IPS-18c (cell line): ENCODE data around the gene SKIDA1.

ENCODE experiments used
- H3K4me3 ChIP-seq: 2 replicates; pipeline ENCODE4 v1.7.0; 2013; ENCODE audit warnings: low read depth, mild to moderate bottlenecking, low read length, moderate library complexity; ENCODE audit not compliant: insufficient read depth
- H3K9me3 ChIP-seq: one replicate; pipeline ENCODE4 v1.6.1; 2013; ENCODE audit warnings: mild to moderate bottlenecking, low read length, moderate library complexity; ENCODE audit not compliant: control insufficient read depth, insufficient read depth

SKIDA1 gene

GRCh38 chr10:21510241-21511094 is 15.0 kb downstream of the SKIDA1 start:
- no peaks in the 10 kb centered on the region for H3K9me3 ChIP-seq
- peak overlapping the region; percentile 51 for H3K4me3 ChIP-seq

GRCh38 chr10:21509341-21510240 is 15.9 kb downstream of the SKIDA1 start:
- H3K9me3 ChIP-seq, result no peaks in the 10 kb centered on the region
- H3K4me3 ChIP-seq, result peak overlapping the region; percentile 51

GRCh38 chr10:21508706-21509331 is 16.7 kb downstream of the SKIDA1 start:
- Histone ChIP-seq H3K4me3 (peak overlapping the region; percentile 51), H3K9me3 (no peaks in the 10 kb centered on the region)

GRCh38 chr10:21507150-21507549 is 18.3 kb downstream of the SKIDA1 start:
- Histone ChIP-seq H3K9me3 (no peaks in the 10 kb centered on the region), H3K4me3 (peak overlapping the region; percentile 51)

DNA sequence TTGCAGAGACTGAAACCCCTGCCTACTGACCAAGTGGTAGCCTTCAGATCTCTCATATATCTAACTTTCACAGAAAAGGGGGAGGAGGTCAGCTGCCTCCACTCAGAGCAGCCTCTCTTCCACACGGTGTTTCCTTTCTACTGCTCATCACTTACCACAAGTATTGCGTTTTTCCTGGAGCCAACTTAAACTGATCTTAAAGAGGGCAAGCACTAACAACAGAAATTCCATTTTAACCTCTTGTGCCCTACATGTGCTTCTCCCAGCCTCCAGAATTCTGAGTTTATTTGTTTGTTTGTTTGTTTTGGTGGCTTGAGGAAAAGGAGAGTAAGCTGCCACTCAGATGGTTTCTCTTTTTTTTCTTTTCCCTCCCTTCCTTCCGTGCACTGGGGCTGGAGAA is 19.1 kb downstream of the SKIDA1 start:
- no peaks in the 10 kb centered on the region for H3K9me3 ChIP-seq
- H3K4me3 ChIP-seq, result no peak overlapping the region

GRCh38 chr10:21505711-21506278 is 19.7 kb downstream of the SKIDA1 start:
- H3K4me3 ChIP-seq, result no peak overlapping the region
- no peaks in the 10 kb centered on the region for H3K9me3 ChIP-seq

- Histone ChIP-seq H3K4me3 (no peak overlapping the region), H3K9me3 (no peaks in the 10 kb centered on the region)
Observed at GRCh38 chr10:21503542-21503941, 21.9 kb downstream of the SKIDA1 start.

GRCh38 chr10:21502348-21502740 is 23.1 kb downstream of the SKIDA1 start:
- H3K9me3 ChIP-seq, result no peaks in the 10 kb centered on the region
- no peak overlapping the region for H3K4me3 ChIP-seq

- no peaks in the 10 kb centered on the region for H3K9me3 ChIP-seq
- H3K4me3 ChIP-seq, result no peak overlapping the region
Observed at GRCh38 chr10:21501731-21502347, 23.6 kb downstream of the SKIDA1 start.

GRCh38 chr10:21501091-21501490 is 24.4 kb downstream of the SKIDA1 start:
- Histone ChIP-seq H3K4me3 (peak overlapping the region; percentile 58), H3K9me3 (no peaks in the 10 kb centered on the region)

DNA sequence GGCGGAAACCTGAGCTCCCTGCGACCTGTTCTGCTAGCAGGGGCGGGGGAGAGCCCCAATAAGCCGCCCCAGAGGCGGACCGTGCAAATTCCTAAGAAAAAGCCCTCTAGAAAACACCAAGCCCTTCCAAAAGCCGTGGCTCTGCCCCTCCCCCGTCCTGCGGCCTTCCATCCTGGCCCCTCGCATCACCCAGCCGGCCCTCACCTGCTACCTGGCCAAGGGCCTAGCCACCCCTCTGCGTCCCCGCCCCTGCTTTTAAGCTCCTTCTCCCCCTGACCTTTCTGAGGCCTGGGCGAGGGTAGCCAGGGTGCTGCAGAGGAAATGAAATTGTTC is 24.9 kb downstream of the SKIDA1 start:
- H3K9me3 ChIP-seq, result no peaks in the 10 kb centered on the region
- peak overlapping the region; percentile 58 for H3K4me3 ChIP-seq

GRCh38 chr10:21499701-21500577 is 25.5 kb downstream of the SKIDA1 start:
- peak overlapping the region; percentile 58 for H3K4me3 ChIP-seq
- no peaks in the 10 kb centered on the region for H3K9me3 ChIP-seq

GRCh38 chr10:21498986-21499385 is 26.5 kb downstream of the SKIDA1 start:
- H3K4me3 ChIP-seq, result peak overlapping the region; percentile 58
- H3K9me3 ChIP-seq, result no peaks in the 10 kb centered on the region

DNA sequence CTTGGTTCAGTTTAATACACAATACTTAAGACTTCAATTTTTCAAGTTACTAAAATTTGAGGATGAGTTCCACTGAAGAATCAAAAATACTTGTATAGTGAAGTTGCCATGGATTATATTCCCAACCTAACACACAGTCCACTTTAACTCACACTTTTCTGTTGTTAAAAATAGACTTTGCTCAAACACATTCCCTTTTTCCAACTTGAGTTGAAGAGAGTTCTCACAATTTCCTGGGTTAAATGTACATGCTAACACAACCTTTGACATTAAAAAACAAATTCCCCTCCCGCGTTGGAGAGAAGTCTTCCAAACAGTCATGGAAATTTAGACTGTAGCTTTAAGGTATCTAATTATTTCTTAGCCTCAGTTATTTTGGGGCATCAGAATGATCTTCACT is 27.1 kb downstream of the SKIDA1 start:
- Histone ChIP-seq H3K9me3 (no peaks in the 10 kb centered on the region), H3K4me3 (no peak overlapping the region; the same call in 1 of the 2 replicates)

- Histone ChIP-seq H3K4me3 (peak overlapping the region; percentile 66), H3K9me3 (no peaks in the 10 kb centered on the region)
Observed at GRCh38 chr10:21497177-21497807, 28.2 kb downstream of the SKIDA1 start.
